GM21360 (cell line): ENCODE measurements around the gene OXCT1.
"Not testable (repeated sequence)": the region's sequence is repeated elsewhere in the genome, so short reads cannot be mapped to it uniquely, and the experiment has no call there.

Experiments used
- ATAC-seq: cut with Tn5 transposase; IDR thresholded peaks from one replicate; pipeline ENCODE4 v1.9.1; 2021; ENCODE audit warnings: mild to moderate bottlenecking, moderate library complexity; ENCODE audit not compliant: unreplicated experiment

OXCT1 gene

GRCh38 chr5:41778410-41778809 is 91.8 kb downstream of the OXCT1 start:
- no peak for ATAC-seq

- ATAC-seq, result no peak
Measured at GRCh38 chr5:41776435-41776834, 93.8 kb downstream of the OXCT1 start.

- ATAC-seq, result no peak
Measured at GRCh38 chr5:41773799-41774198, 96.4 kb downstream of the OXCT1 start.

GRCh38 chr5:41772785-41773442 is 97.3 kb downstream of the OXCT1 start:
- no peak for ATAC-seq

GRCh38 chr5:41772056-41772455 is 98.2 kb downstream of the OXCT1 start:
- ATAC-seq, result no peak

GRCh38 chr5:41770799-41771198 is 99.4 kb downstream of the OXCT1 start:
- peak; percentile 90 for ATAC-seq

GRCh38 chr5:41768692-41769091 is 101.5 kb downstream of the OXCT1 start:
- no peak for ATAC-seq

GRCh38 chr5:41764650-41765049 is 105.6 kb downstream of the OXCT1 start:
- ATAC-seq, result no peak

GRCh38 chr5:41763574-41763973 is 106.7 kb downstream of the OXCT1 start:
- no peak for ATAC-seq

GRCh38 chr5:41763081-41763480 is 107.1 kb downstream of the OXCT1 start:
- no peak for ATAC-seq

GRCh38 chr5:41762426-41762825 is 107.8 kb downstream of the OXCT1 start:
- ATAC-seq, result no peak

- ATAC-seq, result no peak
Measured at GRCh38 chr5:41761663-41762062, 108.6 kb downstream of the OXCT1 start.

- ATAC-seq, result no peak
Measured at GRCh38 chr5:41755705-41756104, 114.5 kb downstream of the OXCT1 start.

- ATAC-seq, result no peak
Measured at GRCh38 chr5:41754857-41755256, 115.4 kb downstream of the OXCT1 start.

- no peak for ATAC-seq
Measured at GRCh38 chr5:41751867-41752266, 118.4 kb downstream of the OXCT1 start.

- peak; percentile 96 for ATAC-seq
Measured at GRCh38 chr5:41748631-41749030, 121.6 kb downstream of the OXCT1 start.

- ATAC-seq, result no peak
Measured at GRCh38 chr5:41747708-41748107, 122.5 kb downstream of the OXCT1 start.

GRCh38 chr5:41747301-41747700 is 122.9 kb downstream of the OXCT1 start:
- ATAC-seq, result no peak

GRCh38 chr5:41742608-41743007 is 127.6 kb downstream of the OXCT1 start:
- ATAC-seq, result not testable (repeated sequence)

- no peak for ATAC-seq
Measured at GRCh38 chr5:41738710-41739354, 131.4 kb downstream of the OXCT1 start.

- ATAC-seq, result no peak
Measured at GRCh38 chr5:41736641-41737040, 133.6 kb downstream of the OXCT1 start.

- peak; percentile 56 for ATAC-seq
Measured at GRCh38 chr5:41735213-41735612, 135.0 kb downstream of the OXCT1 start.

- not testable (repeated sequence) for ATAC-seq
Measured at GRCh38 chr5:41729381-41729780, 140.8 kb downstream of the OXCT1 start.
